HG02588 (cell line): ENCODE results near the gene NUP205.

Source experiments
- ATAC-seq: cut with Tn5 transposase; IDR thresholded peaks from one replicate; pipeline ENCODE4 v1.9.1; 2021; ENCODE audit warnings: mild to moderate bottlenecking, moderate library complexity; ENCODE audit not compliant: unreplicated experiment

Gene NUP205, protein sequence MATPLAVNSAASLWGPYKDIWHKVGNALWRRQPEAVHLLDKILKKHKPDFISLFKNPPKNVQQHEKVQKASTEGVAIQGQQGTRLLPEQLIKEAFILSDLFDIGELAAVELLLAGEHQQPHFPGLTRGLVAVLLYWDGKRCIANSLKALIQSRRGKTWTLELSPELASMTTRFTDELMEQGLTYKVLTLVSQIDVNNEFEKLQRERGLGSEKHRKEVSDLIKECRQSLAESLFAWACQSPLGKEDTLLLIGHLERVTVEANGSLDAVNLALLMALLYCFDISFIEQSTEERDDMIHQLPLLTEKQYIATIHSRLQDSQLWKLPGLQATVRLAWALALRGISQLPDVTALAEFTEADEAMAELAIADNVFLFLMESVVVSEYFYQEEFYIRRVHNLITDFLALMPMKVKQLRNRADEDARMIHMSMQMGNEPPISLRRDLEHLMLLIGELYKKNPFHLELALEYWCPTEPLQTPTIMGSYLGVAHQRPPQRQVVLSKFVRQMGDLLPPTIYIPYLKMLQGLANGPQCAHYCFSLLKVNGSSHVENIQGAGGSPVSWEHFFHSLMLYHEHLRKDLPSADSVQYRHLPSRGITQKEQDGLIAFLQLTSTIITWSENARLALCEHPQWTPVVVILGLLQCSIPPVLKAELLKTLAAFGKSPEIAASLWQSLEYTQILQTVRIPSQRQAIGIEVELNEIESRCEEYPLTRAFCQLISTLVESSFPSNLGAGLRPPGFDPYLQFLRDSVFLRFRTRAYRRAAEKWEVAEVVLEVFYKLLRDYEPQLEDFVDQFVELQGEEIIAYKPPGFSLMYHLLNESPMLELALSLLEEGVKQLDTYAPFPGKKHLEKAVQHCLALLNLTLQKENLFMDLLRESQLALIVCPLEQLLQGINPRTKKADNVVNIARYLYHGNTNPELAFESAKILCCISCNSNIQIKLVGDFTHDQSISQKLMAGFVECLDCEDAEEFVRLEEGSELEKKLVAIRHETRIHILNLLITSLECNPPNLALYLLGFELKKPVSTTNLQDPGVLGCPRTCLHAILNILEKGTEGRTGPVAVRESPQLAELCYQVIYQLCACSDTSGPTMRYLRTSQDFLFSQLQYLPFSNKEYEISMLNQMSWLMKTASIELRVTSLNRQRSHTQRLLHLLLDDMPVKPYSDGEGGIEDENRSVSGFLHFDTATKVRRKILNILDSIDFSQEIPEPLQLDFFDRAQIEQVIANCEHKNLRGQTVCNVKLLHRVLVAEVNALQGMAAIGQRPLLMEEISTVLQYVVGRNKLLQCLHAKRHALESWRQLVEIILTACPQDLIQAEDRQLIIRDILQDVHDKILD (N-terminal part only)

DNA sequence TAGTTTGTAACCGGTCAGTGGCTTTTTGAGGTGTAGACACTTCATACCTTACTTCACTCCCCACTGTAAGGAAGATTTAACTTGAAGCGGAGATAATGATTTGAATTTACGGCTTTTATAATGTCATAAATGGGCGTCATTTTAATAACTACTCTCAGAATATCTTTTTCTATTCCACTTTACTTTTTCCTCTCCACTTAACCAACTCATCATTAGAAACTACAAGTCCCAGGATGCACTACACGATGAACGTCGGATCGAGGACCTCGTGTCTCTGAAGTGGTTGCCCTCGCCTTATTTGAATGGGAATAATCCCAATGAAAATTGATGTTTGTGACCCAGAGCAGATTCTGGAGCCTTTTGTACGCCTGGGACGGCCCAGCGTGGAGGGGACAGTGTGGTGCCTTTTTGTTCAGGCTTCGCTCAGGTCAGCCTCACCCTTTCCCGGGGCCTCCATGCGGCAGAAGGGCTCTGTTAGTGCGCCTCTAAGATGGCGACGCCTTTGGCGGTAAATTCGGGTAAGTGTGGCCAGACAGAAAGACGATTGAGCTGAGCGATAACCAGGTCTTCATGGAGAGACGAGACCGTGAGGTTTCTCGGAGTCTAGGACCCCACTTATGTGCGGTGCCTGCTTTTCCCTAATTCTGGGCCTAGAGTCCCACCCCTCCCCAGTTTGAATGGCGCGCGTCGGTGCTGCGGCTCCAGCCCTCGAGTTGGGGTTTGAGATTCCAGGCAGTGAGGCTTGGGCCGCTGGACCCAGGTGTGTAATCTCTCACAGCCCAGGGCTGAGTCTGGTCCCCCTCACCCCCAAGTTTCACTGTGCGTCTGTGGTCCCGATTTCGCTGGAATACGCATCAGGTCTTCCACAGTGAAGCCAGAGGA is at the start of gene NUP205:
TSS of gene NUP205 (plus strand) at position 463 of the 882 bp plus-strand sequence. CDS start at position 491, 28 bp downstream.
- ATAC-seq, result peak; percentile 60

DNA sequence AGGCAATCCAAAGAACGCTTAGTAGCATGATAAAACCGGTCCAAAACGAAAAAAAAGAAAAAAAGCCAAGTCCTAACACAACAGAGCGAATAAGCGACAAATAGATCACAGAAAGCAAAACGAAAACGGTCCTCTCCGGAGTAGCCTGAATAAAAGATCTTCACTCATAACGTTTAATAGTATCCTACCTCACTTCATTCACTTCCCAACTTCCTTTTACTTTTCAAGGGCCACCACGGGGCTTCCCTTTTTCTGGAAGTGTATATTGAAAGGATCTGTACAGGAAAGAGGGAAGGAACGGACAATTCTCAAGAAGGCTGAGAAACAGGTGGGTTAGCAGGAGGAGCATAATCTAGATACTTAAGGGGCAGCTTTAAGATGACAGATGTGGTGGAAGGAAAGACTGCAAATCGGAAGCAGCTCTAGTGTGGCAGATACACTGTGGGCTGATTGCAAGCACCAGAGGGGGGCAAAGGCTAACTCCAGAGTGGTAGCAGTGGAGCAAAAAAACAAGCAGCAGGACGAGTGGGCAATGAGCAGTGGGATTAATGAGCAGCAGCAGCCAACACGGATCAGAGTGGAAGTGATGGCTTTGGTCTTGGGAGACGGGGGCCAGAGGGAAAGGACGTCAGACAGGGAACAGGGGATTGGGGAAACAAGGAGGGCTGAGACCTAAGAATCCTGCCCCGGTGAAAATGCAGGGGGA is 48.7 kb upstream of the NUP205 start:
- ATAC-seq, result no peak

DNA sequence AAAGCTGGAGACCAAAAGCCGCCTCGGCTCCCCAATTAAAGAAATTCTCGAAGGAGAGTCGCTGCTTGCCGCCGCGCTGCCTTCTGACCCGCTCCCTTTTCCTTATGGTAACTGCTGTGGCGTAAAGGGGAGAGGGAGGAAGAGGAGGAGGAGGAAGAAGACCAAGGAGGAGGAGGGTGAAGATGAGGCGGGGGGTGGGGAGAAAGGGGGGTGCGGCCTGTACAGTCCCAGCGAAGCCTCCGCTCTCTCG is 48.2 kb upstream of the NUP205 start:
- no peak for ATAC-seq

DNA sequence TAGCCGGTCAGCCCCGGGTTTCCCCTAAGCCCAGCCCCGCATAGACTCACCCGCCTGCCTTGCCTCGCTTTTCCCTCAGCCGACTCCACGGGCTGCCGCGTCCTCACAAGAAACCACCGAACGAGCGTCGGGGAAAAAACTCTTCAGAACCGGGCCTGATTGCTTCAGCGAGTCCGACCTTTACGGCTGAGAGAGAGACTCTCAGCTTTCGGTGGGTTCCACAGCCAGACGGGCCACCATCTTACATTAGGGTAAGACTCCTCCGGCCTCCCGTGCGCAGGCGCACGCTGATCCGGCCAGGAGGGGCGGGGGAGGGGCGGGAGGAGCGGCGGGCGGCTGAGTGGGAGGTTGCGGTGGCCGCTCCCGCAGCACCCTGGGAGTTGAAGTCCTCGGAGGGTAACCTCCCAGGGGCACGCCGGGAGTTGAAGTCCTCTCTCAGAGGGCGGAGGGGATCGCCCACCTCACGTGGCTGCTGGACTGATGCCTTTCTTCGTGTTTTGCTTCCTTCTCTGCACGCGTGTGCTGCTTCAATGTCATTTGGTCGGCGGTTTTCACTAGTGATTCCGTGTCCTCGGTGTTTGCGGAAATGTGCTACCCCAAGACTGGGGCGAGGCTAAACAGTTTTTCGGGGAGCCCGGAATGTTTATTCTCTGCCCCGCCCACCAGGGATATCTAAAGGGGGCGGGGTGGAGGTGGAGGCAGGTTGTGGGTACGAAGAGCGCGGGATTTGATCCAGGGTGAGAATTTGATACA is 47.7 kb upstream of the NUP205 start, which contains the start of gene CNOT4:
TSS of gene CNOT4 (minus strand) at position 264 of the 753 bp plus-strand sequence. CDS start 71,771 bp downstream, outside the sequence.
- ATAC-seq, result peak; percentile 96

DNA sequence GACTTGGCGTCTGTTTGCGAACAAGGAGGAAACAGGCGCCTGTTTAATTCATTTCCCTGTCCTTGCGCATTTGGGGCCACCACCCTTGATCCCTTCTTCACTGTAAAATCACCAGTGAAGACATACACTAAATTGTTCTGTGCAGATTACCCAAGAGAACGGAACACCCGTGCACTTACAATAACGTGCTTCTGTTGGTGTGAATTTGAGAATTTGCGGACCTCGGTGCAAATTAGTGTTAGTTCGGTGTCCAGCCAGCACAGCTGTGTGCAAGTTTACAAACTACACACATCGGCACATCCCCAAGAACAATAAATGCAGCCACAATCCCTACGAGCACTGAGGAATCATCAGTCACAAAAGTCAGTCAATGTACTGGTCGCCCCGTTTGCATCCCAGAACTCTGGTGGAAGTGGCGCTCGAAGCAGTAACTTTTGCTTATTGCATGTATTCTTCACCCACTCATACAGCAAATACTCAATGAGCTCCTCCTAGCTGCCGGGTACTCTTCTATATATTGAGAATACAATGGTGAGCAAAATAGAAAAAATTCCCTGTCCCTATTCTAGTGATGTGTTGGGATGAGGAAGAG is 47.0 kb upstream of the NUP205 start:
- ATAC-seq, result no peak

DNA sequence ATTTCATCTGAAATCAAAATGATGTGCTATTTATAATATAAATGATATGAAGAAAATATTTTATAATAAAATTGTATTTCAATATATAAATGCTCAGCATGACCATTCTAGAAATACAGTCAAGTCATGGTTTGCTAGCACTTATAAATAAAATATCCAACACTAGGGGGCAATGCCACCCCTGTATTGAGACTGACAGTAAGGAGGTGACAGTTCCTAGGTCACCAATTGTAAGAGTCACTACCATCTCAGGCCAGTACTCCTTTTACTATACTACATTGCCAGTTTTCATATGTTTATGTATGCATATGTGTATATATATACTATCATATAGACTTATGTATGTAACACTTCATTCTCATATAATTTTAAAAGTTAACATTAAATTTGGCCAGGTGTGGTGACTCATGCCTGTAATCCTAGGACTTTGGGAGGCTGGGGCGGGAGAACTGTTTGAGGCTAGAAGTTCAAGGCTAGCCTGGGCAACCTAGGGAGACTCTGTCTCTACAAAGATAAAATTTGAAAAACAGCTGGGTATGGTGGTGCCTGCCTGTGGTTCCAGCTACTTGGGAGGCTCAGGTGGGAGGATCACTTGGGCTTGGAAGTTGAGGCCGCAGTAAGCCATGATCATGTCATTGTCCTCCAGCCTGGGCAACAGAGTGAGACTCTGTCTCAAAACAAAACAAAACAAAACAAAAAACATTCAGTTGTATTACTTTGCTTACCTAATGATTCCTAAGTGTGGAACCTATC is 45.4 kb upstream of the NUP205 start:
- peak; percentile 29 for ATAC-seq

DNA sequence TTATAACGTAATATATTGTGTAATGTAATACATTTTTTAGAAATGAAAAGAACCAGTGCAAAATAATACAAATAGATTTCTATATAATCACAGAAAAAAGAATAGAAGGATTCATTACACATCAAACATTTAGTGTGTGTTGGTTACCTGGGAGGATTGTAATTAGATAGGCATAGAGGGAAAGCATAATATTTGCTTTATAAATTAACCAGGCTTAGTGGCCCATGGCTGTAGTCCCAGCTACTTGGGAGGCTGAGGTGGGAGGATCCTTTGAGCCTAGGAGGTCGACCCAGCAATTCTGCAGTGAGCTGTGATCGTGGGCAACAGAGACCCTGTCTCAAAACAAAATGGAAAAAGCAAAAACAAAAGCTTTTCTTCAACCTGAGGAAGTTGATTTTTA is 42.9 kb upstream of the NUP205 start:
- no peak for ATAC-seq

DNA sequence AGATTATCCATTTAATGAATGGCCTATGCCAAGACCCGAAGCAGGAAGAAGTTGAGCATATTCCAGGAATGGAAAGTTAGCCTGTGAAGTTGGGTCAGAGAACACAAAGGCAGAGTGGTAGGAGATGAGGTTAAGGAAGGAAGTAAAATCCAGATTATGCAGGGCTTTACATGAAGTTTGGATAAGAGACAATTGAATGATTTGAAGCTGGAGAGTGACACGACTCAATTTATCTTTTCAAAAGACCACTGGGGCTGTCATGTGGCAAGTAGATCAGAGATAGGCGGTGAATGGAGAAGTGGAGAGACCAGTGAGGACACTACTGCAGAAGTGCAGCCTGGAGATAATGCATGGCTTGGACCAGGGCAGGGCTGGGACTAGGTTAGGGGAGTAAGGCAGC is 40.7 kb upstream of the NUP205 start:
- ATAC-seq, result no peak

DNA sequence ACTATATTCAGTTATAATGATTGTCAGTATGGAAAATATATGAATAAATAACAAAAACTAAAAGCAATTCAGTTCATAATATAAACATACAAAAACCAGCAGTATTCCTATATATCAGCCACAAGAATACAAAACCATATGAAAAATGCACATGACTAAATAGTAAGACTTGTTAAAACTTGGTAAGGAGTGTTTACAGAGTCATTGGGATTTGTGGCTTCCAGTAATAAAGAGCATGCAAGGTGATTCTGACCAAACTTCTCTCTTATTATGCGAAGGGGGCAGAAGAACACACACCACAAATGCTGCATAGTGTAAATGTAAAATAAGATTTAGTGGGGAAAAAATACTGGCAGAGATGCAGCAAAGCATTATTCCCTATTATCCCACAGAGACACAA is 39.0 kb upstream of the NUP205 start:
- no peak for ATAC-seq

DNA sequence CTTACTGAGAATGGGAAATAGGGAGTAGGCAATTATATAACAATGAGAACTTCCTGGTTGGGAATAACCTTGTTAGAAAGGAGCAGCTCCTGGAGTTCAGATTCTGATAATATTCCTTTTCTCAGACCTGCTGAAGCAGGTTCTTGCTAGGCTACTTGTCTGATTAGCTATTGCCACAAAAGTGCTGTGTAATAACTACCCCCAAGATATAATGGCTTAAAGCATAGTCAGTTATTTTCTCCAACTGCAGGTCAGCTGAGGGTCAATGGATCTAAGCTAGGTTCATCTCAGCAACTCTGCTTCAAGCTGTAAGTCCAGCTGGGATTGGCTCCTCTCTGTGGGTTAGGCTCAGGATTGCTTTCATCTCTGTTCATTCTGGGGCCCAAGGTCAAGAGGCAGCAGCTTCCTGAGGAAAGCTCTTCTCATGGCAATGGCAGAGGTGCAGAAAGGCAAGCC is 38.5 kb upstream of the NUP205 start:
- ATAC-seq, result no peak

DNA sequence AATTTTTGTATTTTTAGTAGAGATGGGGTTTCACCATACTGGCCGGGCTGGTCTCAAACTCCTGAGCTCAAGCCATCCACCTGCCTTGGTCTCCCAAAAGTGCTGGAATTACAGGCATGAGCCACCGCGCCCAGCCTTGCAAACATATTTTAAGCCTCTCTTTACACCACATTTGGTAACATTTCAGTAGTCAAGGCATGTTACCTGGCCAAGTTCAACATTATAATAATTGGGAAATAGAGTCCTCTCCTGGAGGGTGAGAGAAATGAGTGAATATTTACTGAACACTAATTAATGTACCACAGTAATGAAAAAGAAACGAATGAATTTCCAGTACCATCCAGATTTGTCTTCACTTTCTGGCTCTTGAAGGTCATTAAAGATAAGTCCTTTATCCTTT is 37.8 kb upstream of the NUP205 start:
- ATAC-seq, result no peak

DNA sequence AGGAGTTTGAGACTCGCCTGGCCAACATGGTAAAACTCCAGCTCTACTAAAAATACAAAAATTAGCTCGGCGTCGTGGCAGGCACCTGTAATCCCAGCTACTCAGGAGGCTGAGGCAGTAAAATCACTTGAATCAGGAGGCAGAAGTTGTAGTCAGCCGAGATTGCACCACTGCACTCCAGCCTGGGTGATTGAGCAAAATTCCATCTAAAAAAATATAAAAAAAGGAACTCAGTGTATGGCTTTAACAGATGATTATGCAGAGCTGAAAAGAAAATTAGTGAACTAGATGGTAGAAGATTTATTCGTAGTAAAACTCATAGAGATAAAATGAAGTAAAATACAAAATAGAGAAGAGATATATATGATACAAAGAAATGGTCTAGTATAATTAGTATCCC is 35.2 kb upstream of the NUP205 start:
- no peak for ATAC-seq

DNA sequence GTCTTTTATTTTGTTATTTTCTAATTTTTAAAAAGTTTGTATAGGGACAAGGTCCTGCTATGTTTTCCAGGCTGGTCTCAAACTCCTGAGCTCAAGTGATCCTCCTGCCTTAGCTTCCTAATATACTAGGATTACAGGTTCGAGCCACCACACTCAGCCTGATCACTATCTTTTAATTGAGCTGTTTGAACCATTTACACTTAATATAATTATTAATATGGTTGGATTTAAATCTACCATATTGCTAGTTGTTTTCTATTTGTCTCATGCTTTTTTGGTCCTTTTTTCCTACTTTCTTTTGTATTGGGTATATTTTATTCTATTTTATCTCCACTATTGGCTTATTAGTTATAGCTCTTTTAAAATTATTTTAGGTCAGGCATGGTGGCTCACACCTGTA is 34.6 kb upstream of the NUP205 start:
- no peak for ATAC-seq

DNA sequence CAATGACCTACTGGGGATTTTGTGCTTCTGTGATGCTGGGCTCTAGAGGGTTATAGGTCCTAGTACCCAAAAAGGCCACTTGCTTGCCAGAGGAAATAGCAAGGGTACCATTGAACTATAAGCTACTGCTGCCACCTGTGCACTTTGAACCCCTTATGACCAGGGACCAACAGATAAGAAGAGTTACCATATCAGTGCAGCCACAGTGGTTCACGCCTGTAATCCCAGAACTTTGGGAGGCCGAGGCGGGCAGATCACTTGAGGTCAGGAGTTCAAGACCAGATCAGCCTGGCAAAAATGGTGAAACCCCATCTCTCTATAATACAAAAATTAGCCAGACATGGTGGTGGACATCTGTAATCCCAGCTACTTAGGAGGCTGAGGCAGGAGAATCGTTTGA is 32.3 kb upstream of the NUP205 start:
- no peak for ATAC-seq

DNA sequence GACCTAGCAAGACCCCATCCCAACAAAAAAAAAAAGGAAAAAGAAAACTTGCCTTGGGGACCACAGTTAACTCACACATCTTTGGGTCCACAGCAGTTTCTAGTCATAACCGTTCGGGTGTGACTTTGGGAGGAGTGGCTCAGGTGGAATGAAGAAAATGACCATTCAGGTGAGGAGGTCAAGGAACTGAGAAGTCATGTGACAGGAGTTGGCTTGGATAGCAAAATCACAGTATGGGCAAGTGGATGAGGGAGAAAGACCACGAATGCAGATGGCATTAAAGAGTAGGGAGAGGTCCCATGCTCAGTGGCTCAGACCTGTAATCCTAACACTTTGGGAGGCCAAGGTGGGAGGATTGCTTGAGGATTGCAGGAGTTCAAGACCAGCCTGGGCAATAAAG is 30.7 kb upstream of the NUP205 start:
- ATAC-seq, result no peak

DNA sequence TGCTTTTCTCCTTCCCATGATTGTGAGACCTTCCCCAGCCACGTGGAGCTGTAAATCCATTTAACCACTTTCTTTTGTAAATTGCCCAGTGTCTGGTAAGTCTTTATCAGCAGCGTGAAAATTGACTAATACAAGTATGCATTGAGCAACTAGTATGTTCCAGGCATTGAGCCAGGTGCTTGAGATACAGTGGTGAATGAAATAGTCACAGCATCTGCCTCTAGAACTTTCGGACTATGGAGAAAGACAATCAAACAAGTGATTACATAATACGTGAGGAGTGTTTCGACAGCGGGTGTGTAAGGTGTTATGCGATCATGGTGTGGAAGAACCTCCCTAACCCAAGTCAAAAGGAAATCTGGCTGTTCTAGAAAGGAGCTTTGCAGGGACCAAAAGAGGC is 21.6 kb upstream of the NUP205 start:
- no peak for ATAC-seq

DNA sequence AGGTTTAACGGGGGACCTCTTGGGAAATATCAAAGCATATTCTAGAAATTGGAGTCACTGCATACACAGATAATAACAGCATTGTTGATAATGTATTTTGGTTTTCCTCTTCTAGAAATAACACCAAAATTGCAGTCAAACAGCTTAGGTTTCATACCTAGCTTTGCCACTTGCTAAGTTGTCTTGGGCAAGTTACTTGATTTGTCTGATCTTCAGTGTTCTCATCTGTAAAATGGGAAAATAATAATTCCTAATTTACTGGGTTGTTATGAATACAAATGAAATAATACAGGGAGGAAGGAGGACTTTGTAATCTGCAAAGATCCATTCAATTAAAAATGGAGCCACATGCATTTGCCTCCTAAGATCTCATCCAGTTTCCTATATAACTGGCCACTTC is 20.3 kb upstream of the NUP205 start:
- no peak for ATAC-seq

DNA sequence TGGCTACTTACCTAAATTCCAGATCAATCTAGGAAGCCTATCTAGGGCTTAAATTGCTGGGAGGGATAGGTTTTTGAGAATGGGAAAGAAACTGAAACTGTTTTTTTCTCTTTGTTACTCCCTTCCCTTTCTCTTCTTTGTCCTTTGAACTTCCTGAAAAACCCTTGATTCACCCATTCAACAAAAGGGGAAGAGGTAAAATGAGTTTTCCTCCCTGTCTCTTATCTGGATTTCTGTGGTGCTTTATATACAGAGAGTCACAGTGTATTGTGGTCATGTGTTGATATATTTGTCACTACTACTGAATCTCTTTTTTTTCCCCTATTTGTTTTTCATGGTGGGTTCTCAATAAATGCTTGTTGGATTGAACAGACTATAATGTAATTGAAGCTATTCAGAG is 19.8 kb upstream of the NUP205 start:
- ATAC-seq, result no peak
